ENCODE data around the gene CD248.

The CD248 gene

GRCh38 chr11:66265531-66266377, 51.1 kb downstream of the CD248 start:
- Histone ChIP-seq H3K4me1 (ENCODE audit: control insufficient read depth in 1 of 2, insufficient read depth in 2 of 2, low read length in 2 of 2) (peaks cover 17 to 21% of the 10 kb centered on the region in 2 donors), H3K4me3 (ENCODE audit: low read depth in 1 of 2, low read length in 2 of 2) (no peak overlapping the region), H3K36me3 (ENCODE audit: control insufficient read depth in 1 of 2, insufficient read depth in 2 of 2, low read length in 2 of 2) (peaks cover 16 to 40% of the 10 kb centered on the region in 2 donors), H3K27me3 (ENCODE audit: control insufficient read depth in 1 of 2, insufficient read depth in 2 of 2, low read length in 2 of 2) (no peaks in the 10 kb centered on the region), H3K27ac (ENCODE audit: low read depth, low read length) (no peak overlapping the region), H3K9me3 (ENCODE audit: control insufficient read depth in 1 of 2, low read length in 2 of 2) (no peaks in the 10 kb centered on the region), H3K9ac (ENCODE audit: low read depth in 1 of 2, low read length in 2 of 2) (no peak overlapping the region)

GRCh38 chr11:66264914-66265313, 51.9 kb downstream of the CD248 start:
- Histone ChIP-seq H3K27me3 (ENCODE audit: control insufficient read depth in 1 of 2, insufficient read depth in 2 of 2, low read length in 2 of 2) (no peaks in the 10 kb centered on the region), H3K9ac (ENCODE audit: low read depth in 1 of 2, low read length in 2 of 2) (no peak overlapping the region), H3K9me3 (ENCODE audit: control insufficient read depth in 1 of 2, low read length in 2 of 2) (no peaks in the 10 kb centered on the region), H3K4me3 (ENCODE audit: low read depth in 1 of 2, low read length in 2 of 2) (no peak overlapping the region), H3K4me1 (ENCODE audit: control insufficient read depth in 1 of 2, insufficient read depth in 2 of 2, low read length in 2 of 2) (peaks cover 13 to 18% of the 10 kb centered on the region in 2 donors), H3K27ac (ENCODE audit: low read depth, low read length) (no peak overlapping the region), H3K36me3 (ENCODE audit: control insufficient read depth in 1 of 2, insufficient read depth in 2 of 2, low read length in 2 of 2) (peaks cover 16 to 36% of the 10 kb centered on the region in 2 donors)

Data from duodenal mucosa (tissue), 2 donors.